Left cardiac atrium (tissue), 4 donors: ENCODE measurements around the gene SYT7. TPM values are rescaled to one million over a fixed set of nuclear protein-coding genes. Genes with fewer than 3 reads are reported as not detected.
A peak's percentile ranks its signal among the peaks of the same experiment; 100 is the strongest.
"Not testable (repeated sequence)": the region's sequence is repeated elsewhere in the genome, so short reads cannot be mapped to it uniquely, and the experiment has no call there.

Experiments
- ATAC-seq, 2 donors: fragments of 200-7000 bp; cut with Tn5 transposase; one replicate each; pipeline ENCODE4 v1.9.1; 2020; ENCODE audit warnings: mild to moderate bottlenecking in 2 of 2, moderate library complexity in 2 of 2
- DNase-seq: peaks from one replicate; pipeline ENCODE4 v3.0.0-alpha.2; 2020
- intact Hi-C, 2 donors: fragments of 100-400 bp; cut with DNase I; formaldehyde crosslinking; loops; one replicate each; pipeline versions ENCODE4 v1.14.1 to v1.15.1; 2022 to 2023
- total RNA-seq, 2 donors: library from RNA; stranded (reverse); fragmentation: NEBNext Ultra II Directional; extraction: Animal tissue kit (Norgen Biotek cat#: 25700); gene quantifications; one replicate each; pipeline ENCODE4 v1.2.1, GENCODE V29; 2021
- donor health status: DM: no; HTN: yes; CAD: no.
- donor health status: DM: no; HTN: yes; CAD: no; lungs with severe emphysema.
- donor health status: DM: yes; HTN: yes; CAD: no.
- donor health status: Dilated cardiomyopathy.

SYT7 gene
- total RNA-seq, 2 donors from 2014 or later, result 36.7 to 39.7 TPM

GRCh38 chr11:61495801-61496601, 84.9 kb downstream of the SYT7 start:
- DNase-seq (no peak), ATAC-seq (peak in 1 of 2 donors; percentile 8)
- intact Hi-C loops, result no loop called here

GRCh38 chr11:61494381-61494961, 86.4 kb downstream of the SYT7 start:
- intact Hi-C loops, result no loop called here
- DNase-seq (no peak), ATAC-seq (peak; percentile 30 to 45)

GRCh38 chr11:61491736-61492395, 89.0 kb downstream of the SYT7 start:
- intact Hi-C loops, result no loop called here
- no peak for ATAC-seq

GRCh38 chr11:61489833-61490721, 90.8 kb downstream of the SYT7 start:
- intact Hi-C loops, result no loop called here
- peak; percentile 31 to 48 for ATAC-seq
- DNase-seq, result no peak

More at GRCh38 chr11:61491736-61492395, 89.0 kb downstream of the SYT7 start:
- DNase-seq, result no peak

GRCh38 chr11:61488651-61489291, 92.1 kb downstream of the SYT7 start:
- DNase-seq (peak; percentile 60), ATAC-seq (peak; percentile 65 to 69)
- intact Hi-C loops, result no loop called here

- ATAC-seq (no peak), DNase-seq (no peak)
- intact Hi-C loops, result no loop called here
Observed at GRCh38 chr11:61487342-61488025, 93.4 kb downstream of the SYT7 start.

GRCh38 chr11:61486779-61487178, 94.1 kb downstream of the SYT7 start:
- intact Hi-C loops, result no loop called here

GRCh38 chr11:61486011-61486620, 94.8 kb downstream of the SYT7 start:
- intact Hi-C loops, result no loop called here
- ATAC-seq, result no peak

More at GRCh38 chr11:61486779-61487178, 94.1 kb downstream of the SYT7 start:
- ATAC-seq (no peak), DNase-seq (no peak)

GRCh38 chr11:61485080-61485479, 95.8 kb downstream of the SYT7 start:
- intact Hi-C loops, result no loop called here
- ATAC-seq, result no peak
- DNase-seq, result no peak

More at GRCh38 chr11:61486011-61486620, 94.8 kb downstream of the SYT7 start:
- no peak for DNase-seq

GRCh38 chr11:61484541-61484940, 96.3 kb downstream of the SYT7 start:
- ATAC-seq, result no peak
- DNase-seq, result no peak
- intact Hi-C loops, result no loop called here

GRCh38 chr11:61482513-61482912, 98.4 kb downstream of the SYT7 start:
- intact Hi-C loops, result no loop called here
- ATAC-seq (no peak), DNase-seq (no peak)

GRCh38 chr11:61481806-61482205, 99.1 kb downstream of the SYT7 start:
- ATAC-seq (no peak), DNase-seq (no peak)
- intact Hi-C loops, result no loop called here

GRCh38 chr11:61480994-61481335, 99.9 kb downstream of the SYT7 start:
- peak in 1 of 2 donors; percentile 9 for ATAC-seq

GRCh38 chr11:61480261-61480993, 100.4 kb downstream of the SYT7 start:
- ATAC-seq (no peak), DNase-seq (no peak)
- intact Hi-C loops, result no loop called here

More at GRCh38 chr11:61480994-61481335, 99.9 kb downstream of the SYT7 start:
- intact Hi-C loops, result no loop called here
- DNase-seq, result no peak

GRCh38 chr11:61479360-61480058, 101.4 kb downstream of the SYT7 start:
- ATAC-seq, DNase-seq: not testable (repeated sequence)
- intact Hi-C loops, result loop anchor here (2.0 to 5.0 kb wide), 3 partner anchors 38 to 158 kb away; no protein-coding TSS in a partner anchor

- intact Hi-C loops, result loop anchor here (2.0 to 5.0 kb wide), 3 partner anchors 40 to 160 kb away; no protein-coding TSS in a partner anchor
- ATAC-seq, result peak; percentile 33 to 43
- DNase-seq, result peak; percentile 57
Observed at GRCh38 chr11:61477727-61478148, 103.1 kb downstream of the SYT7 start.
